Activated T-helper 17 cell treated with anti-CD3 and anti-CD28 coated beads, Interleukin-2, amount 50 U/mL, for 72 hours (primary cell): ENCODE measurements around the gene ABCC10. TPM values are rescaled to one million over a fixed set of nuclear protein-coding genes. Genes with fewer than 3 reads are reported as not detected.
A peak's percentile ranks its signal among the peaks of the same experiment; 100 is the strongest.
"Not testable (repeated sequence)": the region's sequence is repeated elsewhere in the genome, so short reads cannot be mapped to it uniquely, and the experiment has no call there.

Experiments
- ATAC-seq: fragments of 150-1000 bp; cut with Tn5 transposase; replicated peaks from 2 replicates; pipeline ENCODE4 v1.10.0; 2021; ENCODE audit warnings: mild to moderate bottlenecking, moderate library complexity
- H3K27ac Mint-ChIP-seq: one replicate; pipeline ENCODE4 v1.8.0; 2022; ENCODE audit warnings: mixed read lengths
- H3K27me3 Mint-ChIP-seq: one replicate; pipeline ENCODE4 v1.8.0; 2022; ENCODE audit warnings: mixed read lengths
- H3K36me3 Mint-ChIP-seq: one replicate; pipeline ENCODE4 v1.8.0; 2022; ENCODE audit warnings: low read depth, mild to moderate bottlenecking, mixed read lengths
- H3K4me1 Mint-ChIP-seq: one replicate; pipeline ENCODE4 v1.8.0; 2022; ENCODE audit warnings: mixed read lengths
- H3K4me3 Mint-ChIP-seq: one replicate; pipeline ENCODE4 v1.8.0; 2022; ENCODE audit warnings: mild to moderate bottlenecking, mixed read lengths
- H3K9me3 Mint-ChIP-seq: one replicate; pipeline ENCODE4 v1.8.0; 2022; ENCODE audit warnings: mixed read lengths
- total RNA-seq, 2 donors: library from RNA; stranded (reverse); gene quantifications; one replicate each; pipeline ENCODE4 v1.2.3, GENCODE V29; 2022

ABCC10 gene
- total RNA-seq, 2 donors from 2014 or later = 41.2 to 47.9 TPM

DNA sequence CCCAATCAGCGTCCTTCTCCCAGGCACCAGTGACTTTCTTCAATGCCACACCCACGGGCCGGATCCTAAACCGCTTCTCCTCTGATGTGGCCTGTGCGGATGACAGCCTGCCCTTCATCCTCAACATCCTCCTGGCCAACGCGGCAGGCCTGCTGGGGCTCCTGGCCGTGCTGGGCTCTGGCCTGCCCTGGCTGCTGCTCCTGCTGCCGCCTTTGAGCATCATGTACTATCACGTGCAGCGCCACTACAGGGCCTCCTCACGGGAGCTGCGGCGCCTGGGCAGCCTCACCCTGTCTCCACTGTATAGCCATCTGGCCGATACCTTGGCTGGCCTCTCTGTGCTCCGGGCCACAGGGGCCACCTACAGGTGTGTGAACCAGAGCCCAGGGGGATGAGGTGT is 18.2 kb downstream of the ABCC10 start:
- ATAC-seq = no peak
- Mint-ChIP-seq H3K9me3 (no peaks in the 10 kb centered on the region), H3K27ac (no peak overlapping the region), H3K4me1 (no peaks in the 10 kb centered on the region), H3K36me3 (peaks cover 77% of the 10 kb centered on the region), H3K4me3 (no peak overlapping the region), H3K27me3 (no peaks in the 10 kb centered on the region)

DNA sequence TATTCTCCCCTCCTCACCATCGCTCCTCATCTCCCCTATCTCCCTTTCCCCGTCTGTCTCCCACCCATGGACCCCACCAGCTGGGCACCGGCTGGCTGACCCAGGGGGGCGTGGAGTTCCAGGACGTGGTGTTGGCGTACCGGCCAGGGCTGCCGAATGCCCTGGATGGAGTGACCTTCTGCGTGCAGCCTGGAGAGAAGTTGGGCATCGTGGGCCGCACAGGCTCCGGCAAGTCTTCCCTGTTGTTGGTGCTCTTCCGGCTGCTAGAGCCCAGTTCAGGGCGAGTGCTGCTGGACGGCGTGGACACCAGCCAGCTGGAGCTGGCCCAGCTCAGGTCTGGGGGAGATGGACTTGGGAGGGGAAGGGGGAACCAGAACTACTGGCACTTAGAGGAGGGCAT is 20.3 kb downstream of the ABCC10 start:
- peaks cover 71% of the 10 kb centered on the region for H3K36me3 Mint-ChIP-seq
- peak overlapping the region; percentile 70 for H3K27ac Mint-ChIP-seq

DNA sequence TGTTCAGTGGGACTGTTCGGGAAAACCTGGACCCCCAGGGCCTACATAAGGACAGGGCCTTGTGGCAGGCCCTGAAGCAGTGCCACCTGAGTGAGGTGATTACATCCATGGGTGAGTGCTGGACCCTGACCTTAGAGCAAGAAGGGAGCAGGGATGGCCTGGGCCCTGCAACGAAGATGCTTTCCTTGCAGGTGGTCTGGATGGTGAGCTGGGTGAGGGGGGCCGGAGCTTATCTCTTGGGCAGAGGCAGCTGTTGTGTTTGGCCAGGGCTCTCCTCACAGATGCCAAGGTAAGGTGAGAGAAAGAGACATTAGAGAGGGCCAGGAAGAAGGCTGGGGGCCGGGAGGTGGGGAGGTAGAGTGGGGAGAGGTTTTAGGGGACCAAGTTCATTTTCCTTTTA is 21.6 kb downstream of the ABCC10 start:
- Mint-ChIP-seq H3K4me1 (no peaks in the 10 kb centered on the region), H3K4me3 (no peak overlapping the region), H3K27ac (no peak overlapping the region), H3K36me3 (peaks cover 66% of the 10 kb centered on the region), H3K27me3 (no peaks in the 10 kb centered on the region), H3K9me3 (no peaks in the 10 kb centered on the region)
- no peak for ATAC-seq

More for the DNA sequence above, 20.3 kb downstream of the ABCC10 start:
- Mint-ChIP-seq H3K4me3 (no peak overlapping the region), H3K9me3 (no peaks in the 10 kb centered on the region), H3K27me3 (no peaks in the 10 kb centered on the region), H3K4me1 (no peaks in the 10 kb centered on the region)
- ATAC-seq = no peak

- no peak for ATAC-seq
- Mint-ChIP-seq H3K27ac (no peak overlapping the region), H3K27me3 (peaks cover 2% of the 10 kb centered on the region), H3K36me3 (peaks cover 51% of the 10 kb centered on the region), H3K9me3 (no peaks in the 10 kb centered on the region), H3K4me3 (no peak overlapping the region), H3K4me1 (peaks cover 3% of the 10 kb centered on the region)
Measured at GRCh38 chr6:43450699-43451131, 23.4 kb downstream of the ABCC10 start.

GRCh38 chr6:43451348-43451747 is 24.0 kb downstream of the ABCC10 start:
- Mint-ChIP-seq H3K36me3 (peaks cover 49% of the 10 kb centered on the region), H3K27me3 (peaks cover 5% of the 10 kb centered on the region)
- no peak for ATAC-seq

DNA sequence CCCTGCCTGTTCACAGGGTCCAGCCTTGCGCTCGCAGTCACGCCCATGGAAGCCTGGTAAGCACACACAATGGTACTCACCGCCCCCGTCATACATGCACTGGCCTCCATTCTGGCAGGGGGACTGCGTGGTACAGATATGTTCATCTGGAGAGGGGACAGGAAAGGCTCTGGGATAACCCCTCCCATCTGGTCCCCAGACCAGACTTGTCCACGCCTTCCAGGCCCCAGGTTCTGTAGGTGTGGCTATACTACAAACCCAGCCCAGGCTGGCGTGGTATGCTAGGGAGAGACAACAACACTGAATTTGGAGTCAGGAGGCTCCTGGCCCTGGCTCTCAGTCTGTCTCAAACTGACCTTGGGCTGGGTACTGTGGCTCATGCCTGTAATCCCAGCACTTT is 24.6 kb downstream of the ABCC10 start:
- H3K36me3 Mint-ChIP-seq = peaks cover 49% of the 10 kb centered on the region
- H3K27ac Mint-ChIP-seq = peak overlapping the region; percentile 10
- H3K27me3 Mint-ChIP-seq = peaks cover 8% of the 10 kb centered on the region
- H3K9me3 Mint-ChIP-seq = no peaks in the 10 kb centered on the region
- ATAC-seq = no peak
- H3K4me3 Mint-ChIP-seq = no peak overlapping the region
- peaks cover 8% of the 10 kb centered on the region for H3K4me1 Mint-ChIP-seq

More at GRCh38 chr6:43451348-43451747, 24.0 kb downstream of the ABCC10 start:
- H3K27ac Mint-ChIP-seq = no peak overlapping the region
- no peaks in the 10 kb centered on the region for H3K9me3 Mint-ChIP-seq
- peaks cover 8% of the 10 kb centered on the region for H3K4me1 Mint-ChIP-seq
- no peak overlapping the region for H3K4me3 Mint-ChIP-seq

DNA sequence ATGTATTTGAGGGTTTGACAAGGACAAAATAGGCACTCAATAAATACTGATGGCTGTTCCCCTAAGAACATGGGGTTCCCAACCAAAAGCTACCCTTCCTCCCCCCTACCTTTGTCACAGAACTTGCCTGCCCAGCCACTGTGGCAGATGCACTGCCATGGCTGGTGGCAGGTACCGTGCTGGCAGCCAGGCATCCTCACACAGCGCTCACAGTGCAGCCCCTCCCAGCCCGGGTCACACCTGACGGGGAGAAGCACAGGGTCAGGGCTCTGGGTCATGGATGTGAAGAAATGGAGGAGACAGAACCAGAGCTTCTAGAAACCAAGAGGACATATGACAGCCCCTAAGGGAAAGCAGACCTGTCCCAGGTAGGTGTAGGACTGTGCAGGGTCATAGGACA is 25.6 kb downstream of the ABCC10 start:
- no peak for ATAC-seq
- Mint-ChIP-seq H3K27me3 (peaks cover 9% of the 10 kb centered on the region), H3K36me3 (peaks cover 40% of the 10 kb centered on the region), H3K4me1 (peaks cover 8% of the 10 kb centered on the region), H3K4me3 (no peak overlapping the region), H3K9me3 (no peaks in the 10 kb centered on the region), H3K27ac (no peak overlapping the region)

- Mint-ChIP-seq H3K27ac (no peak overlapping the region), H3K4me3 (peak overlapping the region; percentile 89), H3K9me3 (no peaks in the 10 kb centered on the region), H3K36me3 (peaks cover 33% of the 10 kb centered on the region), H3K4me1 (peaks cover 8% of the 10 kb centered on the region), H3K27me3 (peaks cover 9% of the 10 kb centered on the region)
- ATAC-seq = no peak
Measured at GRCh38 chr6:43453831-43454230, 26.5 kb downstream of the ABCC10 start.

DNA sequence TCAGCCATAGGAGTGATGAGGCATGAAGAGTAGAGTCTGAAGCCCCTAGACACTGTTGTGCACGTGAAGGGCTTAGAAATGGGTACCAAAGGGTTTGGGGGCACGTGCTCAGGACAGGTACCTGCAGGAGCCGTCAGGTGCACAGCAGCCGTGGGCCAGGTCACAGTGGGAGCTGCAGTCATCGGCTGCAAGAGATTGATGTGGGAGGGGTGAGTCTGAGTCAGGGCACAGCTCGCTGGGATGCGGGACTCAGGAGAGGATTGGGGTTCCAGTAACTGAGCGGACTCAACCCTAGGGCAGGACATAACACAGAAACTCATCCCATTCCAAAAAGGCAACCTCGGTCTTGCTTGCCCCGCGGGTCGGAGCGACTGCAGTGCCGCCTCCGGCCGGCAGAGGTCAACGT is 27.0 kb downstream of the ABCC10 start:
- Mint-ChIP-seq H3K27me3 (peaks cover 9% of the 10 kb centered on the region), H3K4me1 (peaks cover 8% of the 10 kb centered on the region), H3K4me3 (peak overlapping the region; percentile 89), H3K36me3 (peaks cover 29% of the 10 kb centered on the region), H3K9me3 (no peaks in the 10 kb centered on the region), H3K27ac (no peak overlapping the region)
- ATAC-seq = peak; percentile 13

- H3K27ac Mint-ChIP-seq = no peak overlapping the region
Measured at GRCh38 chr6:43454696-43455530, 27.6 kb downstream of the ABCC10 start.

GRCh38 chr6:43455531-43456428 is 28.4 kb downstream of the ABCC10 start, which contains the start of gene DLK2:
TSS of gene DLK2 (minus strand) at chr6:43455548. CDS start at chr6:43454825, 723 bp downstream.
- peaks cover 16% of the 10 kb centered on the region for H3K36me3 Mint-ChIP-seq
- no peaks in the 10 kb centered on the region for H3K9me3 Mint-ChIP-seq
- H3K4me3 Mint-ChIP-seq = peak within 1 kb of the TSS; percentile 89
- peak within 1 kb of the TSS; percentile 68 for H3K27ac Mint-ChIP-seq
- peaks cover 8% of the 10 kb centered on the region for H3K4me1 Mint-ChIP-seq
- ATAC-seq = peak; percentile 71
- H3K27me3 Mint-ChIP-seq = peaks cover 9% of the 10 kb centered on the region

More at GRCh38 chr6:43454696-43455530, 27.6 kb downstream of the ABCC10 start:
- Mint-ChIP-seq H3K4me1 (peaks cover 8% of the 10 kb centered on the region), H3K36me3 (peaks cover 24% of the 10 kb centered on the region), H3K27me3 (peaks cover 9% of the 10 kb centered on the region), H3K4me3 (peak overlapping the region; percentile 89), H3K9me3 (no peaks in the 10 kb centered on the region)
- peak; percentile 75 for ATAC-seq

DNA sequence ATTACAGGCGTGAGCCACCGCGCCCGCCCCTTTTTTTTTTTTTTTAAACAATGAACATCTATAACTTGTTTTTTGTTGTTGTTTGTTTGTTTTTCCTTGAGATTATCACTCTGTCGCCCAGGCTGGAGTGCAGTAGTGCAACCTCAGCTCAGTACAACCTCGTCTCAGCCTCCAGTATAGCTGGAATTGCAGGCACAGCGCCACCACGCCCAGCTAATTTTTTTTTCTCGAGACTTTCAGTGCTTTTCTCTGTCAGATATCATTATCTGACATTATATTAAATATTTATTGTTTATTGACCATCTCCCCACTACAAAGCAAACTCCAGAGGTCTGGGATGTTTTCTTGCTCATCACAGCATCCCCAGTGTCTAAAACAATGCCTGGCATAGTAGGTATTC is 30.3 kb downstream of the ABCC10 start:
- H3K4me3 Mint-ChIP-seq = no peak overlapping the region
- H3K27me3 Mint-ChIP-seq = peaks cover 16% of the 10 kb centered on the region
- H3K36me3 Mint-ChIP-seq = peaks cover 7% of the 10 kb centered on the region
- H3K9me3 Mint-ChIP-seq = no peaks in the 10 kb centered on the region
- peaks cover 8% of the 10 kb centered on the region for H3K4me1 Mint-ChIP-seq
- H3K27ac Mint-ChIP-seq = no peak overlapping the region
- ATAC-seq = no peak

GRCh38 chr6:43458154-43458553 is 30.8 kb downstream of the ABCC10 start:
- not testable (repeated sequence) for H3K9me3 Mint-ChIP-seq, H3K4me1 Mint-ChIP-seq, ATAC-seq, H3K36me3 Mint-ChIP-seq, H3K27ac Mint-ChIP-seq, H3K4me3 Mint-ChIP-seq
- peaks cover 17% of the 10 kb centered on the region for H3K27me3 Mint-ChIP-seq

- ATAC-seq = no peak
- Mint-ChIP-seq H3K4me1 (peaks cover 8% of the 10 kb centered on the region), H3K27ac (no peak overlapping the region), H3K27me3 (peaks cover 19% of the 10 kb centered on the region), H3K36me3 (no peaks in the 10 kb centered on the region), H3K9me3 (no peaks in the 10 kb centered on the region), H3K4me3 (no peak overlapping the region)
Measured at GRCh38 chr6:43459535-43459934, 32.2 kb downstream of the ABCC10 start.
